Ureter (tissue), 1 donor: ENCODE data around the gene PDYN. TPM values are rescaled to one million over a fixed set of nuclear protein-coding genes. Genes with fewer than 3 reads are reported as not detected.

Experiments
- DNase-seq: peaks from one replicate; pipeline ENCODE4 v3.0.0-alpha.2; 2020; ENCODE audit warnings: low spot score
- total RNA-seq: library from RNA; stranded (reverse); gene quantifications from one replicate; pipeline ENCODE4 v1.2.4, GENCODE V29; 2023
- donor health status: DM: yes; HTN: yes; CAD: no.

Gene PDYN
- total RNA-seq, 1 donor from 2014 or later, result not detected

- DNase-seq, result no peak
Measured at GRCh38 chr20:1994627-1995026, 769 bp upstream of the PDYN start.

- no peak for DNase-seq
Measured at GRCh38 chr20:1992359-1993110, 1.3 kb downstream of the PDYN start.

GRCh38 chr20:1987826-1988225, 6.0 kb downstream of the PDYN start:
- DNase-seq, result no peak

GRCh38 chr20:1983301-1983700, 10.6 kb downstream of the PDYN start:
- DNase-seq, result no peak

- no peak for DNase-seq
Measured at GRCh38 chr20:1982686-1983085, 11.2 kb downstream of the PDYN start.

- DNase-seq, result no peak
Measured at GRCh38 chr20:1979106-1979778, 14.6 kb downstream of the PDYN start.

- DNase-seq, result no peak
Measured at GRCh38 chr20:1975291-1975690, 18.6 kb downstream of the PDYN start.

- no peak for DNase-seq
Measured at GRCh38 chr20:1973601-1974440, 20.0 kb downstream of the PDYN start.

- no peak for DNase-seq
Measured at GRCh38 chr20:1971893-1972586, 21.8 kb downstream of the PDYN start.

- no peak for DNase-seq
Measured at GRCh38 chr20:1968964-1969363, 24.9 kb downstream of the PDYN start.

- peak; percentile 63 for DNase-seq
Measured at GRCh38 chr20:1965520-1966351, 28.1 kb downstream of the PDYN start.

- no peak for DNase-seq
Measured at GRCh38 chr20:1964659-1965405, 29.0 kb downstream of the PDYN start.

GRCh38 chr20:1964061-1964460, 29.8 kb downstream of the PDYN start:
- no peak for DNase-seq

GRCh38 chr20:1961374-1961773, 32.5 kb downstream of the PDYN start:
- DNase-seq, result no peak

GRCh38 chr20:1959156-1959555, 34.7 kb downstream of the PDYN start:
- DNase-seq, result no peak

- DNase-seq, result no peak
Measured at GRCh38 chr20:1958426-1958825, 35.4 kb downstream of the PDYN start.

- DNase-seq, result no peak
Measured at GRCh38 chr20:1955217-1955616, 38.6 kb downstream of the PDYN start.

GRCh38 chr20:1953621-1954020, 40.2 kb downstream of the PDYN start:
- DNase-seq, result no peak

GRCh38 chr20:1952737-1953530, 40.9 kb downstream of the PDYN start:
- no peak for DNase-seq
